Ishikawa (cell line): Measurements from ENCODE around the gene ATP5PO.

Experiments
- CEBPB ChIP-seq: IDR thresholded peaks from 2 replicates; pipeline ENCODE4 v1.6.1; 2012
- CREB1 ChIP-seq: IDR thresholded peaks from 2 replicates; pipeline ENCODE4 v1.6.1; 2012; ENCODE audit warnings: low read depth
- EGR1 ChIP-seq: IDR thresholded peaks from 2 replicates; pipeline ENCODE4 v1.6.1; 2012
- EP300 ChIP-seq: IDR thresholded peaks from 2 replicates; pipeline ENCODE4 v1.6.1; 2012; ENCODE audit warnings: borderline replicate concordance
- FOXM1 ChIP-seq: IDR thresholded peaks from 2 replicates; pipeline ENCODE4 v1.6.1; 2012; ENCODE audit warnings: low read depth, borderline replicate concordance
- MAX ChIP-seq: IDR thresholded peaks from 2 replicates; pipeline ENCODE4 v1.6.1; 2012
- NFIC ChIP-seq: IDR thresholded peaks from 2 replicates; pipeline ENCODE4 v1.6.1; 2012
- RAD21 ChIP-seq: IDR thresholded peaks from 2 replicates; pipeline ENCODE4 v1.6.1; 2012; ENCODE audit warnings: low read depth
- REST ChIP-seq: IDR thresholded peaks from 2 replicates; pipeline ENCODE4 v1.6.1; 2012; ENCODE audit warnings: low read depth, mild to moderate bottlenecking
- TAF1 ChIP-seq: IDR thresholded peaks from 2 replicates; pipeline ENCODE4 v1.6.1; 2012; ENCODE audit warnings: low read depth, mild to moderate bottlenecking
- TCF12 ChIP-seq: IDR thresholded peaks from 2 replicates; pipeline ENCODE4 v1.6.1; 2012; ENCODE audit warnings: low read depth
- TEAD4 ChIP-seq: IDR thresholded peaks from 2 replicates; pipeline ENCODE4 v1.6.1; 2012
- USF1 ChIP-seq: IDR thresholded peaks from 2 replicates; pipeline ENCODE4 v1.6.1; 2012
- YY1 ChIP-seq: IDR thresholded peaks from 2 replicates; pipeline ENCODE4 v1.6.1; 2012; ENCODE audit warnings: low read depth
- ZBTB7A ChIP-seq: IDR thresholded peaks from 2 replicates; pipeline ENCODE4 v1.6.1; 2012; ENCODE audit warnings: low read depth

ATP5PO gene

GRCh38 chr21:33909756-33910155 is 5.8 kb downstream of the ATP5PO start:
- TF ChIP-seq NFIC: no peak
- TF ChIP-seq EP300: no peak
- TF ChIP-seq CEBPB: no peak
- TF ChIP-seq TCF12: no peak
- no peak for TF ChIP-seq FOXM1
- TF ChIP-seq EGR1: no peak
- no peak for TF ChIP-seq TEAD4
- TF ChIP-seq TAF1: no peak
- no peak for TF ChIP-seq RAD21
- TF ChIP-seq ZBTB7A: no peak
- TF ChIP-seq YY1: no peak
- TF ChIP-seq REST: no peak
- TF ChIP-seq MAX: no peak

- no peak for TF ChIP-seq EGR1
- no peak for TF ChIP-seq TAF1
Observed at GRCh38 chr21:33908760-33909159, 6.8 kb downstream of the ATP5PO start.

- TF ChIP-seq USF1 (no peak), EP300 (no peak), CEBPB (no peak), MAX (no peak), ZBTB7A (no peak), YY1 (no peak), EGR1 (no peak), CREB1 (no peak), NFIC (no peak), TCF12 (no peak), RAD21 (no peak), TAF1 (no peak), TEAD4 (no peak), FOXM1 (no peak), REST (no peak)
Observed at GRCh38 chr21:33904041-33904440, 11.6 kb downstream of the ATP5PO start.

GRCh38 chr21:33902349-33902748 is 13.3 kb downstream of the ATP5PO start:
- TF ChIP-seq TCF12 (no peak), USF1 (no peak), TEAD4 (no peak), FOXM1 (no peak), EGR1 (no peak), ZBTB7A (no peak), CEBPB (no peak), REST (no peak), NFIC (no peak), RAD21 (no peak), CREB1 (no peak), MAX (no peak)
